Measurements from ENCODE around the gene CDK5R2.

DNA sequence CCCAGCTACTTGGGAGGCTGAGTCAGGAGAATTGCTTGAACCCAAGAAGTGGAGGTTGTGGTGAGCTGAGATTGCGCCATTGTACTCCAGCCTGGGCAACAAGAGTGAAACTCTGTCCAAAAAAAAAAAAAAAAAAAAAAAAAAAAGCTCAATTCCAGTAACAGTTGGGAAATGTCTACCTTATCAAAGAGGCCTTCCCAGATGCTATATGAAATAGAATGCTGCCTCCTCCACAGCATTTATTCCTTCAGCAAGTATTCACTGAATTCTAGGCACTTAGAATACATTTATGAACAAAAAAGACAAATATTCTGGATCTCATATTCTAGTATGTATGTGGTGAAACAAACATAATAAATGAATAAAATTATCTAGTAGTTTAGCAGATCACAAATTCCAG, 12.8 kb upstream of the CDK5R2 start:
- TF ChIP-seq, protein P1, sequence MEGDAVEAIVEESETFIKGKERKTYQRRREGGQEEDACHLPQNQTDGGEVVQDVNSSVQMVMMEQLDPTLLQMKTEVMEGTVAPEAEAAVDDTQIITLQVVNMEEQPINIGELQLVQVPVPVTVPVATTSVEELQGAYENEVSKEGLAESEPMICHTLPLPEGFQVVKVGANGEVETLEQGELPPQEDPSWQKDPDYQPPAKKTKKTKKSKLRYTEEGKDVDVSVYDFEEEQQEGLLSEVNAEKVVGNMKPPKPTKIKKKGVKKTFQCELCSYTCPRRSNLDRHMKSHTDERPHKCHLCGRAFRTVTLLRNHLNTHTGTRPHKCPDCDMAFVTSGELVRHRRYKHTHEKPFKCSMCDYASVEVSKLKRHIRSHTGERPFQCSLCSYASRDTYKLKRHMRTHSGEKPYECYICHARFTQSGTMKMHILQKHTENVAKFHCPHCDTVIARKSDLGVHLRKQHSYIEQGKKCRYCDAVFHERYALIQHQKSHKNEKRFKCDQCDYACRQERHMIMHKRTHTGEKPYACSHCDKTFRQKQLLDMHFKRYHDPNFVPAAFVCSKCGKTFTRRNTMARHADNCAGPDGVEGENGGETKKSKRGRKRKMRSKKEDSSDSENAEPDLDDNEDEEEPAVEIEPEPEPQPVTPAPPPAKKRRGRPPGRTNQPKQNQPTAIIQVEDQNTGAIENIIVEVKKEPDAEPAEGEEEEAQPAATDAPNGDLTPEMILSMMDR (IDR thresholded peaks at IDR 0.05), result no peak
- TF ChIP-seq EP300 (IDR thresholded peaks at IDR 0.05), result no peak
- TF ChIP-seq POLR2A (IDR thresholded peaks at IDR 0.05), result no peak

Measured in upper lobe of left lung (tissue), 4 donors.